NCI-H2227 (cell line): Measurements from ENCODE around the gene TSC22D1.
"Not testable (repeated sequence)": the region's sequence is repeated elsewhere in the genome, so short reads cannot be mapped to it uniquely, and the experiment has no call there.

ENCODE experiments used
- DNase-seq: peaks from one replicate; lab custom pipeline; 2025; ENCODE audit not compliant: unreplicated experiment; lab: John Stamatoyannopoulos, UW

Gene TSC22D1

GRCh38 chr13:44507639-44508038, 68.5 kb downstream of the TSC22D1 start:
- no peak for DNase-seq

- no peak for DNase-seq
Measured at GRCh38 chr13:44506719-44507118, 69.4 kb downstream of the TSC22D1 start.

- no peak for DNase-seq
Measured at GRCh38 chr13:44506251-44506650, 69.9 kb downstream of the TSC22D1 start.

GRCh38 chr13:44504116-44504515, 72.0 kb downstream of the TSC22D1 start:
- DNase-seq, result no peak

GRCh38 chr13:44498969-44499368, 77.2 kb downstream of the TSC22D1 start:
- DNase-seq, result no peak

GRCh38 chr13:44498502-44498901, 77.6 kb downstream of the TSC22D1 start:
- no peak for DNase-seq

GRCh38 chr13:44497801-44498200, 78.3 kb downstream of the TSC22D1 start:
- no peak for DNase-seq

GRCh38 chr13:44493213-44493812, 82.8 kb downstream of the TSC22D1 start:
- DNase-seq, result no peak

- no peak for DNase-seq
Measured at GRCh38 chr13:44489751-44490150, 86.4 kb downstream of the TSC22D1 start.

GRCh38 chr13:44487989-44488388, 88.1 kb downstream of the TSC22D1 start:
- no peak for DNase-seq

- no peak for DNase-seq
Measured at GRCh38 chr13:44484562-44485138, 91.5 kb downstream of the TSC22D1 start.

- DNase-seq, result no peak
Measured at GRCh38 chr13:44474122-44474910, 101.8 kb downstream of the TSC22D1 start.

GRCh38 chr13:44471686-44472085, 104.4 kb downstream of the TSC22D1 start:
- DNase-seq, result no peak

GRCh38 chr13:44470638-44471562, 105.2 kb downstream of the TSC22D1 start:
- peak; percentile 19 for DNase-seq

- no peak for DNase-seq
Measured at GRCh38 chr13:44468874-44469273, 107.3 kb downstream of the TSC22D1 start.

GRCh38 chr13:44465318-44465717, 110.8 kb downstream of the TSC22D1 start:
- DNase-seq, result no peak

GRCh38 chr13:44464471-44464870, 111.7 kb downstream of the TSC22D1 start:
- DNase-seq, result no peak

- no peak for DNase-seq
Measured at GRCh38 chr13:44463759-44464158, 112.4 kb downstream of the TSC22D1 start.

- no peak for DNase-seq
Measured at GRCh38 chr13:44459674-44460073, 116.5 kb downstream of the TSC22D1 start.

GRCh38 chr13:44458313-44458975, 117.7 kb downstream of the TSC22D1 start:
- DNase-seq, result no peak

- not testable (repeated sequence) for DNase-seq
Measured at GRCh38 chr13:44456212-44456611, 119.9 kb downstream of the TSC22D1 start.
